ENCODE data around the gene LTN1. TPM values are rescaled to one million over a fixed set of nuclear protein-coding genes. Genes with fewer than 3 reads are reported as not detected.
A peak's percentile ranks its signal among the peaks of the same experiment; 100 is the strongest.
"Not testable (repeated sequence)": the region's sequence is repeated elsewhere in the genome, so short reads cannot be mapped to it uniquely, and the experiment has no call there.

Gene LTN1
- polyA plus RNA-seq, 3 donors from 2014 or later = 9.9 to 19.1 (median 11.3) TPM

DNA sequence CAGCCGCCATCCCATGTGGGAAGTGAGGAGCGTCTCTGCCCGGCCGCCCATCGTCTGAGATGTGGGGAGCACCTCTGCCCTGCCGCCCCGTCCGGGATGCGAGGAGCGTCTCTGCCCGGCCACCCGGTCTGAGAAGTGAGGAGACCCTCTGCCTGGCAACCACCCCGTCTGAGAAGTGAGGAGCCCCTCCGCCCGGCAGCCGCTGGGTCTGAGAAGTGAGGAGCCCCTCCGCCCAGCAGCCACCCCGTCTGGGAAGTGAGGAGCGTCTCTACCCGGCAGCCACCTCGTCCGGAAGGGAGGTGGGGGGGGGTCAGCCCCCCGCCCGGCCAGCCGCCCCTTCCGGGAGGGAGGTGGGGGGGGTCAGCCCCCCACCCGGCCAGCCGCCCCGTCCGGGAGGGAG lies 18.6 kb upstream of the LTN1 start:
- H3K36me3 Mint-ChIP-seq = peaks cover 7 to 14% (median 9%) of the 10 kb centered on the region in 3 donors
- not testable (repeated sequence) for H3K4me3 Mint-ChIP-seq; H3K9me3 Mint-ChIP-seq; H3K4me1 Mint-ChIP-seq; DNase-seq; H3K27ac Mint-ChIP-seq; H3K27me3 Mint-ChIP-seq (ENCODE audit: low read depth in 3 of 3)

DNA sequence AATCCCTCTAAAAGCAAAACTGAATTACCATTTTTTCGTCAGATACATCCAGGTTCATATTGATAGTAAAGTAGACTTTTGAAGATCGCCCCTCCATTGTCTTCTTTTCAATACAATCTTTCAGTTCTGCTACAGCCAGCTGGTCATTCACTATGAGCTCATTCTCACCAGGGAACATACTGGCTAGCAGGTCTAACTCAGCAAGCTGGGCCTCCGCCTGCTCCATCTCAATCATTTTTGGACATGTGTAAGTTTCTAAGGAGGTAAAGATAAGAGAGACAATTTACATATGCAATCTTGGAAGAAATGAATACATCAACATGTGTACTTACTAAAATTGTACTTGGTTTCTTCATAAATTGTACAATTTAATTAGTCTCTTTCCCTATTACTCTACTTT lies 15.7 kb upstream of the LTN1 start:
- Mint-ChIP-seq H3K27ac (peak overlapping the region in 1 of 6 donors; percentile 58), H3K4me1 (peaks cover 0 to 1% of the 10 kb centered on the region in 2 donors), H3K36me3 (peaks cover 3 to 14% (median 9%) of the 10 kb centered on the region in 3 donors), H3K9me3 (no peaks in the 10 kb centered on the region), H3K4me3 (no peak overlapping the region), H3K27me3 (ENCODE audit: low read depth in 3 of 3) (no peaks in the 10 kb centered on the region)
- DNase-seq = no peak

DNA sequence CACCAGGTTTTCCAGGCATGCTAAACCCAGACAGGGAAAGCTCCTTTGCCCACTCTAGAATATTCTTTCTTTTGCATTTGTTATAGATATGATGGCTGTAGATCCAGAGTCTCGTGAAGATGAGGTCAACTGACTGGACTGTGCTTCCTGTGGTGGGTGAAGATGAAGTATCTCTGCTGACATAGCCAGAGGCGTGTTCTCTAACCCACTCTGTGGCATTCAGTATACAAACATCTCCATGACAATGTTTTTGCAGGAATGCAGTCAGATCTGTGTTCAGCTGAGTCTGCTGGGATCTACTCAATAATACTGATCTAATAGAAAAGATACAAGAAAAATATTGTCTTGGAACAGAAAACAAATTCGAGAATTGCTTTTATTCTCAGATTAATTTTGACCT lies 15.1 kb upstream of the LTN1 start:
- no peak for DNase-seq
- Mint-ChIP-seq H3K27ac (no peak overlapping the region), H3K36me3 (peaks cover 3 to 14% (median 9%) of the 10 kb centered on the region in 3 donors), H3K9me3 (no peaks in the 10 kb centered on the region), H3K4me1 (peaks cover 2 to 4% of the 10 kb centered on the region in 2 donors), H3K27me3 (ENCODE audit: low read depth in 3 of 3) (peaks cover 0 to under 1% (median 0%) of the 10 kb centered on the region in 3 donors), H3K4me3 (no peak overlapping the region)

DNA sequence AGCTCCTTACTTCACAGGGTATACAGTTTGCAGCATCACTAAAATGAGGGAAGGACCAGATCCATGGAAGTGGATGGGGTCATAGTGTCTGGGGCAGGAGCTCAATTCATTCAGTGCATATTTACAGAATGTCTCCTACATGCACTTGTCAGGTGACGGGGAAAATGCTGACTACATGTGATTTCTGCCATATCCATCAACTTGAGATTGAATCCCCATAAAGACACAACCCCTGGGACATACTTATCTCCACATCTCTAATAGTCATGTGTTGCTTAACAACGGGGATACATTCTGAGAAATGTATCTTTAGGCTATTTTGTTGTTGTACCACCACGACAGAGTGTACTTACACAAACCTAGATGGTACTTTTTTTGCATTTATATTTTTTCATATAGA lies 14.5 kb upstream of the LTN1 start:
- DNase-seq = no peak
- no peak overlapping the region for H3K4me3 Mint-ChIP-seq
- no peak overlapping the region for H3K27ac Mint-ChIP-seq
- H3K9me3 Mint-ChIP-seq = no peaks in the 10 kb centered on the region
- peaks cover 3 to 14% (median 9%) of the 10 kb centered on the region in 3 donors for H3K36me3 Mint-ChIP-seq
- peaks cover 8 to 11% of the 10 kb centered on the region in 2 donors for H3K4me1 Mint-ChIP-seq
- H3K27me3 Mint-ChIP-seq (ENCODE audit: low read depth in 3 of 3) = peaks cover 0 to 6% (median 0%) of the 10 kb centered on the region in 3 donors

DNA sequence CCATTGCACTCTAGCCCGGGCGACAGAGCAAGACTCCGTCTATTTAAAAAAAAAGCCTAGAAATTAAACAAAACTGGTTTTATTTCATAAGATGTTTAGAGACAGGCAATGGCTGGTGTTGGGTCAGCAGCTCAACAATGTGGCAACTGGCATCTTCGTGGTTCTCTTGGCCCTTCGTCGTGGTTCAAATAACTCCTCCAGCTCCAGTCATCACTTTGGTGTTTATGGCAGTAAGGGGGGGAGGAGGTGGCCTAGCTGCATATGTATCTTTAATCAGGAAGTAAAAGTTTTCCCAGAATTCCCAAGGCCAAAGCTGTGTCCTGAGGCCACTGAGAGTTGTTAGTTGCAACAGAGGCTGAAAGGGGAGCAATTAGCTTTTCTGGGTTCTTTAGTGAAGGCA lies 13.0 kb upstream of the LTN1 start:
- Mint-ChIP-seq H3K4me1 (peaks cover 8 to 14% of the 10 kb centered on the region in 2 donors), H3K27ac (peak overlapping the region in 3 of 6 donors; percentile 22 to 72 (median 49)), H3K27me3 (ENCODE audit: low read depth in 3 of 3) (peaks cover 0 to 6% (median 0%) of the 10 kb centered on the region in 3 donors), H3K9me3 (no peaks in the 10 kb centered on the region), H3K36me3 (peaks cover 3 to 14% (median 9%) of the 10 kb centered on the region in 3 donors), H3K4me3 (no peak overlapping the region)
- DNase-seq = no peak

DNA sequence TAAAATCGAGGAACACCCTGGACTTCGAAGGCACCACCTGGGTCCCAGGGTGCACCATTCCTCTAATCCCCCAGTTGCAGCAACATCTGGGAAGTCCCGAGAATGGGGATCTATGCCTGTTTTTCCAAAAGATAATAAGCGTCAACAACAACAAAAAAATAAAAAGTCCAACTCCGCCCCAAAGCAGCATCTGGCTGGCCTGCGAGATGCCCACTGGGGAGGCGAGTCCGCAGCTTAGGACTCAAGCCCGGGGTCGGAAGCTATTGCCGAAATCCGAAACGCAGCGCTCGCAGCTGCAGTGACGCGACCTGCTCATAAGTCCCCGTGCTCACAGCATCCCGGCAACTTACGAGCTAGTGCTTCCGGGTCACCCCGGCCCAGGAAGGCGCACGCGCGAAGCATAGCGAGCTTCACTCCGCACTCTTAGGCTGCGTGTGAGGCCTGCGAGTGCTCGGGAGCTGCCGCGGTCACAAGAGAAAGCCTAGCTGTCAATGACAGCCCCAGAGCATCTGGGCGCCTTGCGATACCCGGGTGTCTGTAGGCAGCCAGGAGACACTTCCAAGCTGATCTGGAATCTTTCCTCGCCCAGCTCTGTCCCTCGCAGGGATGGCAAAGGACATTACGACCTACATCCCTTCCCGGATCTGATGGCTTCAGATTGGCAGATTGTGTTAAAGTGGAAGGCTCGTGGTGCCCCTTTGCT lies 9.9 kb upstream of the LTN1 start:
- Mint-ChIP-seq H3K9me3 (no peaks in the 10 kb centered on the region), H3K36me3 (peaks cover 0 to 9% (median 1%) of the 10 kb centered on the region in 3 donors), H3K27me3 (ENCODE audit: low read depth in 3 of 3) (peaks cover 0 to 6% (median 1%) of the 10 kb centered on the region in 3 donors), H3K4me3 (peak overlapping the region; percentile 90 to 94 (median 91)), H3K4me1 (peaks cover 8 to 14% of the 10 kb centered on the region in 2 donors), H3K27ac (peak overlapping the region; percentile 91 to 98 (median 97))
- DNase-seq = peak; percentile 92 to 95 (median 93)

DNA sequence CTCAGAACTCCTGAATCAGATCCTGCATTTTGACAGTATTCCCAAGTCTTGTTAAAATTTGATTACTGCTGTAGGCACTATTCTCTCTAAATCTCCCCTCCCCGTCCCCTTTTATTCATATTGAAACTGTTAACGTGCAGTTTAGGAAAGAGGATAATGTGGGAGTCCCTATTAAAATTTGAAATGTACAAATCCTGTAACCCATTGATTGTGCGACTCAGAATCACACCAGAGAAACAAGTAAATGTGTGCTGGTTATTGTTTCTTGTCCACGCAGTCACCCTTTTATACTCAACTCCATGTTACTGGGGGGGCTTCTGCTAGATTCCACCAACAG lies 584 bp upstream of the LTN1 start:
- peak overlapping the region; percentile 91 to 98 (median 95) for H3K27ac Mint-ChIP-seq
- H3K4me1 Mint-ChIP-seq = peaks cover 34 to 45% of the 10 kb centered on the region in 2 donors
- H3K27me3 Mint-ChIP-seq (ENCODE audit: low read depth in 3 of 3) = peaks cover 3 to 7% (median 6%) of the 10 kb centered on the region in 3 donors
- peaks cover 0 to 5% (median 0%) of the 10 kb centered on the region in 3 donors for H3K36me3 Mint-ChIP-seq
- H3K9me3 Mint-ChIP-seq = no peaks in the 10 kb centered on the region
- peak overlapping the region; percentile 91 to 96 (median 94) for H3K4me3 Mint-ChIP-seq
- no peak for DNase-seq

DNA sequence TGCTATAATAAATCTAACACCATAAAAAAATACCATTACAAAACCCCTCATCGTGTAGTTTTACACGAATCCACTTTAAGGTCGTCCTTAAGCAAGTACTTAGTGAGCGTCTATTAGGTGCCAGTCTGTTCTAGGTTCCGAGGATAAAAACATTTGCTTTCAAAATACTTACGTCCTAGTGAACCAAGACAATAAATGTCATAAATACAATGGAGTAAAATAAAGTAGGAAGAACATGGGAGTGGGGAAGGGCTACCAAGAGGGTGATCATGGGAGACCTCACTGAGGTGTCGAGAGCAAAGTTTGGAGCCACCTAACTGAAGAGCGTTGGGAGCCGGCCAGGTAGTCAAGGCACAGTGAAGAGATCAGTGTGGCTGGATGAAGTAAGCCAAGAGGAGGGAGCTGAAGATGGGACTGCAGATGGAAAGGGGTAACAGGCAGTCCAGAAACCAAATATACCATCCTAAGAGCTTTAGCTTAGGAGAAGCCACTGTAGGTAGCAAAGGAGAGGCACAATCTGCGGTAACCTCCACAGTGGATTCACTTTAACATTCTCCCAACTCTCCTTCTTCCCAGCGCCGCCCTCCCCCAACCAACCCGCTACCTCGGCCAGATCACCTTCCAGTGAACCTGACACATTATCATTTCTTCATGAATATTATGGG lies 684 bp downstream of the LTN1 start:
- peak overlapping the region; percentile 91 to 96 (median 94) for H3K4me3 Mint-ChIP-seq
- peaks cover 34 to 53% of the 10 kb centered on the region in 2 donors for H3K4me1 Mint-ChIP-seq
- peak overlapping the region; percentile 91 to 98 (median 95) for H3K27ac Mint-ChIP-seq
- no peaks in the 10 kb centered on the region for H3K9me3 Mint-ChIP-seq
- DNase-seq = no peak
- H3K36me3 Mint-ChIP-seq = peaks cover 0 to 5% (median 0%) of the 10 kb centered on the region in 3 donors
- H3K27me3 Mint-ChIP-seq (ENCODE audit: low read depth in 3 of 3) = peaks cover 3 to 7% (median 7%) of the 10 kb centered on the region in 3 donors

DNA sequence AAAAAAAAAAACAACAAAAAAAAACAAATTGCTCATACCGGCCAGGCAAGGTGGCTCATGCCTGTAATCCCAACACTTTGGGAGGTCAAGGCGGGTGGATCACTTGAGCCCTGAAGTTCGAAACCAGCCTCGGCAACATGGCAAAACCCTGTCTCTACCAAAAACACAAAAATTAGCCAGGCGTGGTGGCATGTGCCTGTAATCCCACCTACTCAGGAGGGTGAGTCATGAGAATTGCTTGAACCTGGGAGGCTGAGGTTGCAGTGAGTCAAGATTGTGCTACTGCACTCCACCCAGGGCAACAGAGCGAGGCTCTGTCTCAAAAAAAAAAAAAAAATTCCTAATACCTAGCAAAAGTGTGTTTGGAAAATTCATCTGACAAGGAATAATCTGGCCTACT lies 4.5 kb downstream of the LTN1 start:
- peaks cover 35 to 54% of the 10 kb centered on the region in 2 donors for H3K4me1 Mint-ChIP-seq

DNA sequence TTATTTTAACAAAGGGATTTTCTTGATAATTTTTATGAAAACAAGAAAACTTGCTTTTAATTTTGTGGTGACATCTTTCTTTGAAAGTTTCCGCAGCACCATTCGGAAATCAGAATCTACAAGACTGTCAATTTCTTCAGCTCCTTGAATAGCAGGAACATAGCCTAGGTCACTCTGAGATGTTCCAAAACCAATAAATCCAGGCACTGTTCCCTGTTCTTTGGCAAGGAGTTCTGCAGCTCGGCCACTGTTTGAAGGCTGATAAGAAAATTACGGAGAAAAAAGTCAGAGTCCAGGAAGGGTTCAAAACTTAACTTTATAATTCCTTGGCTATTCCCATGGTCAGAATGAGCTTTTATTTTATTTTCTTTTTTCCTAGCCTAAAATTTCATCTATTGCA lies 6.0 kb downstream of the LTN1 start:
- Mint-ChIP-seq H3K4me1 (peaks cover 23 to 40% of the 10 kb centered on the region in 2 donors), H3K4me3 (no peak overlapping the region), H3K27ac (no peak overlapping the region), H3K36me3 (peaks cover 4 to 24% (median 15%) of the 10 kb centered on the region in 3 donors), H3K9me3 (no peaks in the 10 kb centered on the region), H3K27me3 (ENCODE audit: low read depth in 3 of 3) (peaks cover 0 to 2% (median 0%) of the 10 kb centered on the region in 3 donors)
- no peak for DNase-seq

More for the DNA sequence above, 4.5 kb downstream of the LTN1 start:
- peaks cover 4 to 15% (median 15%) of the 10 kb centered on the region in 3 donors for H3K36me3 Mint-ChIP-seq
- DNase-seq; H3K9me3 Mint-ChIP-seq; H3K27ac Mint-ChIP-seq; H3K27me3 Mint-ChIP-seq (ENCODE audit: low read depth in 3 of 3); H3K4me3 Mint-ChIP-seq: not testable (repeated sequence)

DNA sequence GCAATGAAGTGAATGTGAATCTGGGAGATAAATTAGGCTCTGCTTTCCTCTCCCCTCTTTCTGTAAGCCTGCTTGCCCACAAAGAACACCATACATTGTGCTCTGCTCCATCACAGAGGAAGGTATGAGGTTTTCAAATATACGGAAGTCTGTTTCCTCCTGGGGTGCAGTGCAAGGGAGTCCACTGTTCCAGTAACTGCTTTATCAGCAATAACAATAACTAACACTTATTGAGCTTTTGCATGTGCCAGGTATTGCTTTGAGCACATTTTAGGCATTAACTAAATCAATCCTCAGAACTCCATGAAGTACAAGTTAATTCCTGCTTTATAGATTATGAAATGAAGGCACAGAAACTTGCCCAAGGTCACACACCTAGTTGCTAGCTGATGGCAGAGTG lies 10.0 kb downstream of the LTN1 start:
- Mint-ChIP-seq H3K36me3 (peaks cover 8 to 32% (median 20%) of the 10 kb centered on the region in 3 donors), H3K9me3 (no peaks in the 10 kb centered on the region), H3K27me3 (ENCODE audit: low read depth in 3 of 3) (no peaks in the 10 kb centered on the region), H3K4me1 (peaks cover 4 to 10% of the 10 kb centered on the region in 2 donors), H3K27ac (peak overlapping the region in 3 of 6 donors; percentile 26 to 73 (median 53)), H3K4me3 (no peak overlapping the region)
- DNase-seq = no peak

DNA sequence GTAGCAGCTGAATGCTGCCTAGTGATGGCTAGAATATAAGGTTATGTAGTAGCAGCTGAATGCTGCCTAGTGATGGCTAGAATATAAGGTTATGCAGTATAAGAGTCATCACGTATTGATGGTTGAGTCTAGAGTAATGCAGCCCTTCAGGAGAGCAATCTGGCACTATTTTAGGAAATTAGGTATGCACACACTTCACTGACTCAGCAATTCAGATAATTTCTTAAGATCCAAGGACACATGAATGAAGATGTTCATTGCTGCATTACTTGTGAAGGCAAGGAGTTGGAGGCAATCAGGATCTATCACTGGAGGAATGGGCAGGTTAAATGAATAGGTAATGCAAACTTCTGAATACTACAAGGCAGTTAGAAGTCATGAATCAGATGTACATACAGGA lies 13.6 kb downstream of the LTN1 start:
- no peak overlapping the region for H3K4me3 Mint-ChIP-seq
- H3K4me1 Mint-ChIP-seq = peaks cover 8 to 11% of the 10 kb centered on the region in 2 donors
- no peaks in the 10 kb centered on the region for H3K27me3 Mint-ChIP-seq (ENCODE audit: low read depth in 3 of 3)
- no peak overlapping the region for H3K27ac Mint-ChIP-seq
- DNase-seq = no peak
- peaks cover 13 to 34% (median 23%) of the 10 kb centered on the region in 3 donors for H3K36me3 Mint-ChIP-seq
- no peaks in the 10 kb centered on the region for H3K9me3 Mint-ChIP-seq

DNA sequence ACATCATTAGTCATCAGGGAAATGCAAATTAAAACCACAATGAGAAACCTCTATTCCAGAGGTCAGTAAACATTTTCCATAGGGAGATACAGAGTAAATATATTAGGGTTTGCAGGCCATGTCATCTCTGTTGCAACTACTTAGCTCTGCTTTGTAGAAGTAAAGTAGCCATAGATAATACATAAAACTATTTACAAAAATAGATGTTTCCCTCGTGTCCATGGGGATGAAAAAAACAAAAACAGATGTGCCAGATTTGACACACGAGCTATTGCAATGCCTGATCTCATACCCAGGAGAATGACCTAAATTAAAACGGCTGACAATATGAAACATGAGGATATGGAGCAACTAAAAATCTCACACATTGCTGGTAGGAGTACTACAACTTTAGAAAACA lies 17.3 kb downstream of the LTN1 start:
- H3K36me3 Mint-ChIP-seq = peaks cover 19 to 29% (median 23%) of the 10 kb centered on the region in 3 donors
- peak overlapping the region in 2 of 6 donors; percentile 49 to 53 for H3K27ac Mint-ChIP-seq
- no peaks in the 10 kb centered on the region for H3K27me3 Mint-ChIP-seq (ENCODE audit: low read depth in 3 of 3)
- peaks cover 7 to 32% of the 10 kb centered on the region in 2 donors for H3K4me1 Mint-ChIP-seq
- H3K4me3 Mint-ChIP-seq = no peak overlapping the region
- DNase-seq = no peak
- H3K9me3 Mint-ChIP-seq = no peaks in the 10 kb centered on the region

DNA sequence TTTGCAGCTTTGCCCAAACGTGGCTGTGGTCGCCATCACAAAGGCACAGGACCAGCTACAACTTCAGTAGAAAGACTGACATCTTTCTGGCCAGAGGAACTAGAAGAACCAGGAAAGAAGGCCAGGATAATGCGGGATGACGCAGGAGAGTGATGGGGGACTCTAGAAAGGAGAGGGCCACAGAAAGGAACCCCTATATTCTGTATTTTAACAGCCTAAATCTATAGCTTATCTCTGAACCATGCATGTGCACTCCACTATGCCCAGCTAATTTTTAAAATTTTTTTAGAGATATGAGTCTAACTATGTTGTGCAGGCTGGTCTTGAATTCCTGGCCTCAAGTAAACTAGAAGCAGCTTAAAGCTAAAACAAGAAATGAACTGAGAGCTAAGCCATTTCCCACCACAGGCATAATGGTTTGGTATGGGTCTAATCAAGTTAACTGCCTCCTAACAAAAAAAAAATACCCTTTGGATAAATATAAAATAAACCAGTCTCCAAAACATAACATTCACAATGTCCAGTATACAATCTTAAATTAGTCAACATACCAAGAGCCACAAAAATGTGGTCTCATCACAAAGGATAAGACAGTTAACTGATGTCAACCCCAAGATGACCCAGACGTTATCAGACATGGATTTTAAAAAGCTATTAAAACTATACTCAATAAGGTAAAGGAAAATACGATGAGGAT lies 18.0 kb downstream of the LTN1 start:
- no peak overlapping the region for H3K4me3 Mint-ChIP-seq
- H3K4me1 Mint-ChIP-seq = peaks cover 7 to 32% of the 10 kb centered on the region in 2 donors
- H3K36me3 Mint-ChIP-seq = peaks cover 23 to 36% (median 24%) of the 10 kb centered on the region in 3 donors
- DNase-seq = no peak
- no peak overlapping the region for H3K27ac Mint-ChIP-seq
- no peaks in the 10 kb centered on the region for H3K27me3 Mint-ChIP-seq (ENCODE audit: low read depth in 3 of 3)
- no peaks in the 10 kb centered on the region for H3K9me3 Mint-ChIP-seq

Data from immature natural killer cell (primary cell).